ENCODE measurements around the gene ZNF575.

GRCh38 chr19:43526884-43527859 is 5.8 kb upstream of the ZNF575 start, which contains the start of gene ETHE1:
- TF ChIP-seq CEBPB (IDR thresholded peaks at IDR 0.05; ENCODE audit: borderline replicate concordance in 1 of 2, low read depth in 2 of 2, low read length in 2 of 2) (no peak), ZBTB33 (IDR thresholded peaks at IDR 0.05) (no peak), ZNF24 (IDR thresholded peaks at IDR 0.05) (no peak), POLR2A (IDR thresholded peaks at IDR 0.05; ENCODE audit: low read depth, low read length) (peak; percentile 87), MTA2 (IDR thresholded peaks at IDR 0.05; ENCODE audit: low read depth) (no peak), NR2C2 (IDR thresholded peaks at IDR 0.05; ENCODE audit: borderline replicate concordance, control insufficient read depth, insufficient read length, low read depth) (no peak), TAF1 (IDR thresholded peaks at IDR 0.05; ENCODE audit: borderline replicate concordance, low read depth, low read length) (peak; percentile 68; the same call in 1 of the 2 replicates), CTCF (IDR thresholded peaks at IDR 0.05 in 2 of 3, conservative IDR thresholded peaks at IDR 0.05 in 1 of 3; ENCODE audit: control insufficient read depth in 2 of 3, extremely low read depth in 1 of 3, insufficient read depth in 1 of 3, low read depth in 3 of 3, low read length in 3 of 3) (no peak), MXI1 (IDR thresholded peaks at IDR 0.05; ENCODE audit: low read depth, low read length) (no peak), PBX3 (IDR thresholded peaks at IDR 0.05; ENCODE audit: insufficient replicate concordance, low read depth, low read length) (no peak), ZBTB4 (CRISPR knock-in tag; IDR thresholded peaks at IDR 0.05) (no peak), SUZ12 (IDR thresholded peaks at IDR 0.05; ENCODE audit: unreplicated experiment) (no peak), MAX (IDR thresholded peaks at IDR 0.05; ENCODE audit: low read depth, low read length) (no peak; the same call in 1 of the 2 replicates), EZH2 (IDR thresholded peaks at IDR 0.05; ENCODE audit: borderline replicate concordance, control insufficient read depth, low read depth, low read length) (no peak)

Measured in GM12878 (cell line).